DOHH2 (cell line): ENCODE measurements around the gene NIPAL3.

Experiments
- H3F3A ChIP-seq: fragments of 200-600 bp; sonication (generic), shearing (Covaris generic); 2 replicates; pipeline ENCODE4 v1.6.0; 2016; ENCODE audit warnings: antibody characterized with exemption, mild to moderate bottlenecking; ENCODE audit not compliant: control insufficient read depth, insufficient read depth
- H3K27ac ChIP-seq: fragments of 200-600 bp; sonication (generic); 2 replicates; pipeline ENCODE4 v1.5.1; 2014; ENCODE audit warnings: low read depth, mild to moderate bottlenecking, low read length, moderate library complexity
- H3K27me3 ChIP-seq: fragments of 200-600 bp; sonication (generic); 2 replicates; pipeline ENCODE4 v1.6.1; 2014; ENCODE audit warnings: mild to moderate bottlenecking, low read length, mixed read lengths; ENCODE audit not compliant: control insufficient read depth
- H3K36me3 ChIP-seq: fragments of 200-600 bp; sonication (generic); 2 replicates; pipeline ENCODE4 v1.6.1; 2014; ENCODE audit warnings: mild to moderate bottlenecking, low read length, moderate library complexity, mixed read lengths; ENCODE audit not compliant: control insufficient read depth
- H3K4me1 ChIP-seq: fragments of 200-600 bp; sonication (generic); 2 replicates; pipeline ENCODE4 v1.6.1; 2014; ENCODE audit warnings: mild to moderate bottlenecking, low read length, mixed read lengths; ENCODE audit not compliant: control insufficient read depth
- H3K4me2 ChIP-seq: fragments of 200-600 bp; sonication (generic); 2 replicates; pipeline ENCODE4 v1.6.0; 2014; ENCODE audit warnings: mild to moderate bottlenecking, low read length, moderate library complexity
- H3K4me3 ChIP-seq: fragments of 200-600 bp; sonication (generic); 2 replicates; pipeline ENCODE4 v1.5.1; 2014; ENCODE audit warnings: mild to moderate bottlenecking, low read length, mixed read lengths
- H3K79me2 ChIP-seq: fragments of 200-600 bp; sonication (generic); 2 replicates; pipeline ENCODE4 v1.6.1; 2014; ENCODE audit warnings: mild to moderate bottlenecking, low read length, mixed read lengths; ENCODE audit not compliant: control insufficient read depth
- H3K9me2 ChIP-seq: fragments of 200-600 bp; sonication (generic); replicated peaks from 2 replicates; pipeline ENCODE4 v1.6.1; 2014; ENCODE audit warnings: mild to moderate bottlenecking, low read length, mixed read lengths; ENCODE audit not compliant: control insufficient read depth
- H3K9me3 ChIP-seq: fragments of 200-600 bp; sonication (generic); 2 replicates; pipeline ENCODE4 v1.6.1; 2014; ENCODE audit warnings: antibody characterized with exemption, low read length, mixed read lengths; ENCODE audit not compliant: control insufficient read depth, insufficient read depth
- H4K20me1 ChIP-seq: fragments of 200-600 bp; sonication (generic); 2 replicates; pipeline ENCODE4 v1.6.0; 2014; ENCODE audit warnings: low read depth, mild to moderate bottlenecking, antibody characterized with exemption, low read length, moderate library complexity; ENCODE audit not compliant: control insufficient read depth, insufficient read depth
- EZH2phosphoT487 ChIP-seq: fragments of 200-600 bp; sonication (generic); IDR thresholded peaks from 2 replicates; pipeline ENCODE4 v1.6.1; 2017; ENCODE audit warnings: borderline replicate concordance, mild to moderate bottlenecking, antibody characterized with exemption, low read length, moderate library complexity, mixed read lengths
- TF ChIP-seq, protein P1 (sequence below): fragments of 200-600 bp; sonication (generic); IDR thresholded peaks from one replicate; pipeline ENCODE4 v1.5.1; 2014; ENCODE audit warnings: antibody characterized with exemption, mild to moderate bottlenecking, low read depth, low read length; ENCODE audit not compliant: poor library complexity, severe bottlenecking

Gene NIPAL3

DNA sequence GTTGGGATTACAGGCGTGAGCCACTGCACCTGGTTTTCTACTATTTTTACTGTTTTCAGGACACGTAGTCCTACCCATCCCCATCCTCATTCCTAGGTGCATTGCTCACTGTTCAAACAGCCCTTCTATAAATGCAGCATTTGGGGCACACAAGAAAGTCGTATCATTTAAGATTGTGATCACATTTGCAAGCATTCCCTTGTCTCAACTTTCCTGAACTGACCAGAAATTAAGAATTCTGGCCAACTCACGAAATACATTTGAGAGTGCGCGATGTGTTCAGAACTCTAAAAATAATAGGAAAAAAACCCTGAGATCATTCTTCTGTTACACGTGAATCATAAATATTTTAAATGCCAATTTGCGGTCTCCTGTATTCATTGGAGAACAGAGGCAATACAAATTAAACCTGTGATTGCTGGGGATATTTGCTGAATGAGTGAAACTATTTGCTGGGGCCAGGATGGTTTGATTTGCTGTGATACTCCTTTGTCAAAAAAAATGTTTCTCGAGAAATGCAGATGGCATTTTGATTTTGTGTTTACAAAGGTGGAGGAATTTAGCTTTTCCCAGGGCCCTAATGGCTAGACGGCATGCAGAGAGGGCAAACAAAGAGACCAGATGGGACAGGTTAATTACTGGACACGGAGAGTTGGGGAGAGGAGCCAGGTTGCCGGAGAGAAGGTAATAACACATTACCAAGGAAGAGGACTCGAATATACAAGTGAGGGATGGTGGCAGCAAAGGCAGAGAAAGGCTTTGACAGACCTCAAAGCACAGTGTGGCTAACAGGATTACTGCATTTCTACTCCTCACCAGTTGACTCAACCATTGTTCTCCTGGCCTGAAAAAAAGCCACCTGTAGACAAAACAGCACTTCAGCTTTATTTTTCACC, 40.5 kb upstream of the NIPAL3 start:
- peaks cover 25% of the 10 kb centered on the region for H3K4me1 ChIP-seq
- no peaks in the 10 kb centered on the region for H3K27me3 ChIP-seq
- no peaks in the 10 kb centered on the region for H3K79me2 ChIP-seq
- peaks cover 9% of the 10 kb centered on the region for H3F3A ChIP-seq
- H3K9me3 ChIP-seq: no peaks in the 10 kb centered on the region
- H3K4me2 ChIP-seq: no peak overlapping the region
- TF ChIP-seq, protein P1, sequence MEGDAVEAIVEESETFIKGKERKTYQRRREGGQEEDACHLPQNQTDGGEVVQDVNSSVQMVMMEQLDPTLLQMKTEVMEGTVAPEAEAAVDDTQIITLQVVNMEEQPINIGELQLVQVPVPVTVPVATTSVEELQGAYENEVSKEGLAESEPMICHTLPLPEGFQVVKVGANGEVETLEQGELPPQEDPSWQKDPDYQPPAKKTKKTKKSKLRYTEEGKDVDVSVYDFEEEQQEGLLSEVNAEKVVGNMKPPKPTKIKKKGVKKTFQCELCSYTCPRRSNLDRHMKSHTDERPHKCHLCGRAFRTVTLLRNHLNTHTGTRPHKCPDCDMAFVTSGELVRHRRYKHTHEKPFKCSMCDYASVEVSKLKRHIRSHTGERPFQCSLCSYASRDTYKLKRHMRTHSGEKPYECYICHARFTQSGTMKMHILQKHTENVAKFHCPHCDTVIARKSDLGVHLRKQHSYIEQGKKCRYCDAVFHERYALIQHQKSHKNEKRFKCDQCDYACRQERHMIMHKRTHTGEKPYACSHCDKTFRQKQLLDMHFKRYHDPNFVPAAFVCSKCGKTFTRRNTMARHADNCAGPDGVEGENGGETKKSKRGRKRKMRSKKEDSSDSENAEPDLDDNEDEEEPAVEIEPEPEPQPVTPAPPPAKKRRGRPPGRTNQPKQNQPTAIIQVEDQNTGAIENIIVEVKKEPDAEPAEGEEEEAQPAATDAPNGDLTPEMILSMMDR: no peak
- TF ChIP-seq EZH2phosphoT487: no peak
- no peak overlapping the region for H3K4me3 ChIP-seq
- no peaks in the 10 kb centered on the region for H3K9me2 ChIP-seq
- H3K27ac ChIP-seq: no peak overlapping the region
- H3K36me3 ChIP-seq: no peaks in the 10 kb centered on the region
- no peaks in the 10 kb centered on the region for H4K20me1 ChIP-seq

DNA sequence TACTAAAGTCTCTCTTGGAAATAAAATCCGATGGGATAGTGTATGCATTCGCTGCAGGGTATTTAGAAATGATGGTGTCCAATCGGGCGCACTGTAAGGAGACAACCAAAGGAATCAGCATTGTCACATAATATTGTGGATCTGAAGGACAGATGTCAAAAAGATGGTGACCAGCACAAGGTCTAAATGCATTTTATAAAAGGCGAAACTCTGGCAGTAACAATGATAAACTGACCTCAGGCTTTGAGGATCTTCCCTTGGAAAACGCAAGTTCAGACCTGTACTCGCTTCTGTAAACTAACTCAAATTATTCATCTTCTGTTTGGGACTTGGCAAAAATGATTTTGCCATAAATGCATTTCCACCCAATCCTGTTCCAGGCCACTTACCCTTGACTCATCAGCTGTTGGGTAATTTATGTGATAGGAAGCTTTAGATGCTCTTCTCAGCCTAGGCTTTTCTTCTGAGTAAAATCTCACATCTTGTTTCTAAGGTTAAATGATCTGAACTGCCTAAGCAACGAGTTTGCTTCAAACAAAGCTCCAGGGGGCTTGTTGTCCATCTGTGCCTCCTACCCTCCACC, 35.8 kb upstream of the NIPAL3 start:
- no peaks in the 10 kb centered on the region for H3K36me3 ChIP-seq
- H3K9me2 ChIP-seq: no peaks in the 10 kb centered on the region
- H3K79me2 ChIP-seq: no peaks in the 10 kb centered on the region
- H3K9me3 ChIP-seq: no peaks in the 10 kb centered on the region
- no peak for TF ChIP-seq EZH2phosphoT487
- H4K20me1 ChIP-seq: no peaks in the 10 kb centered on the region
- H3K4me2 ChIP-seq: no peak overlapping the region
- no peak overlapping the region for H3K27ac ChIP-seq
- H3K27me3 ChIP-seq: no peaks in the 10 kb centered on the region
- no peaks in the 10 kb centered on the region for H3K4me1 ChIP-seq
- H3F3A ChIP-seq: 0 out of 2 replicates have a peak, but pooled peaks cover 2% of the 10 kb centered on the region
- H3K4me3 ChIP-seq: no peak overlapping the region

DNA sequence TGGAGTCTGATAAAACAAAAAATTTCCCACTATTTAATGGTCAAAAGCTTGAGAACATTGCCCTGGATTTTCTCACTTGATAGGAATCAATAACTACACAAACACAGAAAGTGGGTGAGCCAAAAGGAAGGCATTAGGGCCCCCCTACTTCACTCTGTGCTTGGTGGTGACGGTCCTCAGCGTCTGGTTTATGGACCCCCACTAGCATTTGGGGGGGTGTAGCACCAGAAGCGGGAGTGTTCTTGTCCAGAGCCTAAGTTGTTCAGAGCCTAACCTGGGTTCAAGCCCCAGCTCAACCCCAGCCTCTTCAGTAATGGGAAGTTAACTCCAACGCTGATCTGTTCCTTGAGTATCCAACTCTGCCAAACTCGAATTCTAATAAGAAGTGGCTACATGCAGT, 35.1 kb upstream of the NIPAL3 start:
- no peaks in the 10 kb centered on the region for H3K79me2 ChIP-seq
- no peak overlapping the region for H3K4me3 ChIP-seq
- no peaks in the 10 kb centered on the region for H3K27me3 ChIP-seq
- no peaks in the 10 kb centered on the region for H4K20me1 ChIP-seq
- peaks cover 2% of the 10 kb centered on the region for H3K4me1 ChIP-seq
- H3K9me3 ChIP-seq: no peaks in the 10 kb centered on the region
- no peak overlapping the region for H3K4me2 ChIP-seq
- 0 out of 2 replicates have a peak, but pooled peaks cover 2% of the 10 kb centered on the region for H3F3A ChIP-seq
- no peak overlapping the region for H3K27ac ChIP-seq
- no peaks in the 10 kb centered on the region for H3K36me3 ChIP-seq
- H3K9me2 ChIP-seq: no peaks in the 10 kb centered on the region
- TF ChIP-seq, protein P1: no peak
- no peak for TF ChIP-seq EZH2phosphoT487

DNA sequence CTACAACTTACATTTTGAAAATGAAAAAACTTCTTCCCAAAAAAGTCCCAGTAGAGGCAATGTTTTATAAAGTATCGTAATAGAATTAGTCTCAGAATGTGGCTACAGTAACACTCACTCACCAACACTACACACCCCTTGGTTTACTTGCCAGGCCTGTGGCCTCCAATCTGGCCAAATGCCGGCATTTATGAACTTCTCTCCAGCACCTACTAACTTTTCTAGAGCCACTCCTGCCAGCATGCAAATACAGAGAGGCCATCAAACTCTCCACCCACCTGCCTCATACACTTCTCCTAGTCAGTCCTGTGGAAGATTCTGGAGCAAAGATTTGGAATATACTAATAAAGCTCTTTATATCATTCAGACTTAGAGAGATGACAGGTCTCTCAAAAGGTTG, 34.3 kb upstream of the NIPAL3 start:
- no peaks in the 10 kb centered on the region for H4K20me1 ChIP-seq
- no peaks in the 10 kb centered on the region for H3K9me2 ChIP-seq

More for the DNA sequence above, 34.3 kb upstream of the NIPAL3 start:
- Histone ChIP-seq H3K36me3 (no peaks in the 10 kb centered on the region), H3K27ac (no peak overlapping the region), H3K4me1 (peaks cover 9% of the 10 kb centered on the region), H3K4me3 (no peak overlapping the region), H3K27me3 (no peaks in the 10 kb centered on the region), H3K79me2 (no peaks in the 10 kb centered on the region), H3K4me2 (no peak overlapping the region), H3K9me3 (no peaks in the 10 kb centered on the region), H3F3A (no peaks in the 10 kb centered on the region)
- TF ChIP-seq EZH2phosphoT487: no peak
- TF ChIP-seq, protein P1: no peak
